ENCODE measurements around the gene CFAP46. TPM values are rescaled to one million over a fixed set of nuclear protein-coding genes. Genes with fewer than 3 reads are reported as not detected.

CFAP46 gene
- polyA plus RNA-seq, 1 donor from 2014 or later: 2.6 TPM

GRCh38 chr10:132962623-132963429, 20.5 kb upstream of the CFAP46 start:
- Histone ChIP-seq H3K9ac (ENCODE audit: low read length) (no peak overlapping the region), H3K9me2 (ENCODE audit: insufficient read depth, low read length) (no peaks in the 10 kb centered on the region), H3K27ac (ENCODE audit: low read length) (no peak overlapping the region), H3K9me3 (ENCODE audit: low read length) (no peaks in the 10 kb centered on the region), H2AFZ (ENCODE audit: low read depth, low read length) (no peak overlapping the region), H3K36me3 (ENCODE audit: insufficient read depth, low read length) (no peaks in the 10 kb centered on the region), H3F3A (ENCODE audit: insufficient read depth, low read length, poor library complexity, severe bottlenecking) (no peaks in the 10 kb centered on the region), H4K20me1 (ENCODE audit: insufficient read depth) (no peaks in the 10 kb centered on the region), H3K4me2 (ENCODE audit: low read length) (no peak overlapping the region), H3K79me2 (replicated peaks; ENCODE audit: insufficient read depth, low read length) (no peaks in the 10 kb centered on the region), H3K4me3 (ENCODE audit: low read length) (peak overlapping the region; percentile 43), H3K27me3 (ENCODE audit: insufficient read depth, low read depth, low read length) (no peaks in the 10 kb centered on the region)
- TF ChIP-seq EZH2 (IDR thresholded peaks at IDR 0.05; ENCODE audit: borderline replicate concordance, insufficient read depth, low read length, poor library complexity, severe bottlenecking) (no peak), MXI1 (conservative IDR thresholded peaks at IDR 0.05; ENCODE audit: poor library complexity, severe bottlenecking) (no peak), CTCF (IDR thresholded peaks at IDR 0.05; ENCODE audit: poor library complexity, severe bottlenecking) (no peak), RAD21 (conservative IDR thresholded peaks at IDR 0.05) (no peak), TAF1 (IDR thresholded peaks at IDR 0.05; ENCODE audit: low read depth) (no peak), EP300 (conservative IDR thresholded peaks at IDR 0.05; ENCODE audit: poor library complexity, severe bottlenecking) (no peak), SMC3 (conservative IDR thresholded peaks at IDR 0.05; ENCODE audit: poor library complexity) (no peak), POLR2AphosphoS5 (IDR thresholded peaks at IDR 0.05) (no peak)

- no peaks in the 10 kb centered on the region for H3K9me3 ChIP-seq (ENCODE audit: low read length)
- H3K9ac ChIP-seq (ENCODE audit: low read length): no peak overlapping the region
These were observed 19.6 kb upstream of the CFAP46 start for GRCh38 chr10:132961787-132962622.

More at GRCh38 chr10:132961787-132962622, 19.6 kb upstream of the CFAP46 start:
- Histone ChIP-seq H3K36me3 (ENCODE audit: insufficient read depth, low read length) (no peaks in the 10 kb centered on the region), H2AFZ (ENCODE audit: low read depth, low read length) (no peak overlapping the region), H3K9me2 (ENCODE audit: insufficient read depth, low read length) (no peaks in the 10 kb centered on the region), H3K27ac (ENCODE audit: low read length) (no peak overlapping the region), H3K4me2 (ENCODE audit: low read length) (no peak overlapping the region), H4K20me1 (ENCODE audit: insufficient read depth) (no peaks in the 10 kb centered on the region), H3K4me3 (ENCODE audit: low read length) (peak overlapping the region; percentile 43), H3F3A (ENCODE audit: insufficient read depth, low read length, poor library complexity, severe bottlenecking) (no peaks in the 10 kb centered on the region), H3K27me3 (ENCODE audit: insufficient read depth, low read depth, low read length) (no peaks in the 10 kb centered on the region), H3K79me2 (replicated peaks; ENCODE audit: insufficient read depth, low read length) (no peaks in the 10 kb centered on the region)
- TF ChIP-seq TAF1 (IDR thresholded peaks at IDR 0.05; ENCODE audit: low read depth) (no peak), POLR2AphosphoS5 (IDR thresholded peaks at IDR 0.05) (no peak), MXI1 (conservative IDR thresholded peaks at IDR 0.05; ENCODE audit: poor library complexity, severe bottlenecking) (no peak), EP300 (conservative IDR thresholded peaks at IDR 0.05; ENCODE audit: poor library complexity, severe bottlenecking) (no peak), CTCF (IDR thresholded peaks at IDR 0.05; ENCODE audit: poor library complexity, severe bottlenecking) (no peak), SMC3 (conservative IDR thresholded peaks at IDR 0.05; ENCODE audit: poor library complexity) (no peak), EZH2 (IDR thresholded peaks at IDR 0.05; ENCODE audit: borderline replicate concordance, insufficient read depth, low read length, poor library complexity, severe bottlenecking) (no peak), RAD21 (conservative IDR thresholded peaks at IDR 0.05) (no peak), REST (IDR thresholded peaks at IDR 0.05; ENCODE audit: borderline replicate concordance) (no peak)

Measured in neural cell (in vitro differentiated cells).